Epithelial cell of esophagus (primary cell): ENCODE measurements around the gene MOXD1.
A peak's percentile ranks its signal among the peaks of the same experiment; 100 is the strongest.

ENCODE experiments used
- DNase-seq: peaks from one replicate; pipeline ENCODE4 v3.0.0; 2010; ENCODE audit warnings: low read depth
- H3K4me3 ChIP-seq: 2 replicates; pipeline ENCODE4 v1.5.1; 2011; ENCODE audit warnings: mild to moderate bottlenecking, low read length, control low read depth
- CTCF ChIP-seq: IDR thresholded peaks from 2 replicates; pipeline ENCODE4 v1.5.1; 2011; ENCODE audit warnings: low read depth, mild to moderate bottlenecking, low read length, control low read depth, inconsistent platforms; ENCODE audit not compliant: insufficient read depth; ENCODE audit errors: missing control alignments

Gene MOXD1

DNA sequence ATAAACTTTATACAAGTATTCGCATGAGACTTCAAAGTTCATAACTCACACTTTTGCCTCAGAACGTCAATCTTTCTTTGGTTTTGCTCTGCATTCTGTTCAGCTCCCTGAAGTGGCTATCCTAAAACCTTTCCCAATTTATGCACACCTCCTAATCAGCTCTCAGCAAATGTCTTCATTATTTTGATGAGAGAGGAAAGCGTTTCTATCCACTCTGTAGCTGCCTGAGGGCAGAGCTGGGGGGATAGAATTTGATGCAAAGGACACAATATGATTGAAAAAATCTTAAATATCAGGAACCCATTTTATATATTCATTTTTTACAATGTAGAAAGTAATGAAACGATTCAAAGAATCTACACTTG is 66.8 kb downstream of the MOXD1 start:
- H3K4me3 ChIP-seq, result no peak overlapping the region
- no peak for DNase-seq
- no peak for TF ChIP-seq CTCF

- TF ChIP-seq CTCF, result no peak
- peak; percentile 85 for DNase-seq
- no peak overlapping the region for H3K4me3 ChIP-seq
Observed at GRCh38 chr6:132333639-132334520, 67.4 kb downstream of the MOXD1 start.

GRCh38 chr6:132330759-132331158 is 70.5 kb downstream of the MOXD1 start:
- H3K4me3 ChIP-seq, result no peak overlapping the region
- TF ChIP-seq CTCF, result no peak
- DNase-seq, result peak; percentile 76

- no peak overlapping the region for H3K4me3 ChIP-seq
- no peak for TF ChIP-seq CTCF
- DNase-seq, result no peak
Observed at GRCh38 chr6:132322398-132322797, 78.9 kb downstream of the MOXD1 start.

- DNase-seq, result peak; percentile 49
- H3K4me3 ChIP-seq, result no peak overlapping the region
- TF ChIP-seq CTCF, result no peak
Observed at GRCh38 chr6:132320007-132320406, 81.3 kb downstream of the MOXD1 start.

GRCh38 chr6:132316970-132317369 is 84.3 kb downstream of the MOXD1 start:
- DNase-seq, result no peak
- TF ChIP-seq CTCF, result no peak
- H3K4me3 ChIP-seq, result no peak overlapping the region

GRCh38 chr6:132314432-132314831 is 86.8 kb downstream of the MOXD1 start:
- no peak for DNase-seq
- no peak overlapping the region for H3K4me3 ChIP-seq
- TF ChIP-seq CTCF, result no peak
